Thyroid gland (tissue), 4 donors: ENCODE data around the gene HTR2A.

Experiments used
- CTCF ChIP-seq, 6 experiments: fragments of 200-600 bp in 3 of 6; fragments of 450-650 bp in 3 of 6; sonication (generic) in 3 of 6; IDR thresholded peaks; one replicate each; pipeline ENCODE4 v1.5.1; 2016 to 2019; ENCODE audit warnings: antibody characterized with exemption in 6 of 6, mild to moderate bottlenecking in 2 of 6, inconsistent platforms in 1 of 6, moderate library complexity in 1 of 6
- POLR2A ChIP-seq, 2 donors: fragments of 450-650 bp; IDR thresholded peaks; one replicate each; pipeline ENCODE4 v1.6.1; 2017; ENCODE audit warnings: antibody characterized with exemption in 2 of 2, mild to moderate bottlenecking in 2 of 2, moderate library complexity in 1 of 2

DNA sequence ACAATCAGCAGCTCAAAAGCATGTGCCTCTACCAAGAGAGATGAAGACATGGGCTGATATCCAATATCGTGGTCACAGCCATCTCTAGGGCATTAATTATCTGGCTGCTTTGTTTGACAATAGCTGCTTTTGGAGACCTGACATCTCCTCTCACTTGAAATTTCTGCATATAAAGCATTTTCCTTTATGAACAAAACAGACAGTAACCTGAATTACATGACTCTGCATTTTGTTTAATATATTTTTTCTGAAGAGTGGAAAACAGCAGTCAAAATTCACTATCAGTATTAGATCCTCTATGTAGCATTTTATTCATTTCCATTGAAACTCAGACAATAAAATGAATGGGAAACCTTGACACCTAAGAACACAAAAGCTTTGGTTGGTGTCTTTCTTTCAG, 57.5 kb downstream of the HTR2A start:
- TF ChIP-seq CTCF (IDR thresholded peaks at IDR 0.05), result no peak
- TF ChIP-seq POLR2A (IDR thresholded peaks at IDR 0.05), result no peak
